H1 (cell line): ENCODE measurements around the gene ZP2. TPM values are rescaled to one million over a fixed set of nuclear protein-coding genes. Genes with fewer than 3 reads are reported as not detected.

ENCODE experiments used
- CTCF ChIA-PET: fragments of 300-600 bp; sonication (Branson Sonifier 250); formaldehyde crosslinking; loops from one replicate; lab custom pipeline; 2021; ENCODE audit not compliant: partially characterized antibody; lab: Charles Lee
- POLR2A ChIA-PET: fragments of 300-600 bp; sonication (Branson Sonifier 250); formaldehyde crosslinking; loops from one replicate; lab custom pipeline; 2021; ENCODE audit warnings: inconsistent platforms; ENCODE audit not compliant: partially characterized antibody; lab: Charles Lee
- DNase-seq, 2 experiments: peaks; one replicate each; pipeline versions ENCODE4 v3.0.0 to v3.0.0-alpha.2; 2010 to 2022; ENCODE audit warnings: low spot score in 2 of 2, low read depth in 1 of 2, mixed read lengths in 1 of 2
- FAIRE-seq: peaks from 2 replicates; lab custom pipeline; 2011; peaks lifted over from hg19 to GRCh38; lab: Jason Lieb, UNC
- H2AFZ ChIP-seq: 2 replicates; pipeline ENCODE4 v1.8.1; 2012; ENCODE audit warnings: low read length, inconsistent platforms
- H2AK5ac ChIP-seq: 2 replicates; pipeline ENCODE4 v1.6.1; 2013; ENCODE audit warnings: low read depth, low read length
- H2BK120ac ChIP-seq: replicated peaks from 2 replicates; pipeline ENCODE3; 2013; ENCODE audit warnings: low read depth, low read length, inconsistent platforms
- H2BK12ac ChIP-seq: 2 replicates; pipeline ENCODE4 v1.6.1; 2013; ENCODE audit warnings: low read depth, low read length
- H2BK15ac ChIP-seq: 2 replicates; pipeline ENCODE4 v1.6.1; 2013; ENCODE audit warnings: low read length
- H2BK20ac ChIP-seq: 2 replicates; pipeline ENCODE4 v1.6.1; 2013; ENCODE audit warnings: low read length
- H2BK5ac ChIP-seq: 2 replicates; pipeline ENCODE4 v1.6.1; 2013; ENCODE audit warnings: low read depth, low read length
- H3K14ac ChIP-seq: 2 replicates; pipeline ENCODE4 v1.6.1; 2013; ENCODE audit warnings: inconsistent platforms; ENCODE audit not compliant: insufficient read length
- H3K18ac ChIP-seq: 2 replicates; pipeline ENCODE4 v1.6.1; 2013; ENCODE audit warnings: low read length; ENCODE audit errors: extremely low read depth
- H3K23ac ChIP-seq: 2 replicates; pipeline ENCODE4 v1.6.1; 2013; ENCODE audit warnings: inconsistent platforms; ENCODE audit not compliant: insufficient read length
- H3K23me2 ChIP-seq: 2 replicates; pipeline ENCODE4 v1.6.1; 2013; ENCODE audit warnings: low read depth, low read length
- H3K27ac ChIP-seq: 2 replicates; pipeline ENCODE4 v1.6.1; 2011; ENCODE audit warnings: low read depth, low read length, inconsistent platforms
- H3K27me3 ChIP-seq, 4 experiments: replicated peaks in 1 of 4; 1 replicate in 1 of 4; 2 replicates in 3 of 4; pipeline versions ENCODE4 v1.6.1 to v1.8.1; 2011 to 2013; ENCODE audit warnings: low read length in 3 of 4, mild to moderate bottlenecking in 3 of 4, inconsistent platforms in 2 of 4, mixed read lengths in 2 of 4, moderate library complexity in 1 of 4; ENCODE audit not compliant: control insufficient read depth in 3 of 4, insufficient read depth in 3 of 4; ENCODE audit errors: extremely low read depth in 1 of 4
- H3K36me3 ChIP-seq, 4 experiments: 2 replicates each; pipeline versions ENCODE4 v1.6.1 to v1.8.1; 2011 to 2013; ENCODE audit warnings: mild to moderate bottlenecking in 4 of 4, low read length in 3 of 4, moderate library complexity in 2 of 4, control low read depth in 1 of 4, inconsistent platforms in 1 of 4; ENCODE audit not compliant: insufficient read depth in 4 of 4, control insufficient read depth in 2 of 4
- H3K4ac ChIP-seq: replicated peaks from 2 replicates; pipeline ENCODE3; 2013; ENCODE audit warnings: low read length, low read depth, mixed read lengths, inconsistent platforms; ENCODE audit not compliant: insufficient read length
- H3K4me1 ChIP-seq, 4 experiments: replicated peaks in 1 of 4; 1 replicate in 1 of 4; 2 replicates in 3 of 4; pipeline versions ENCODE4 v1.6.1 to v1.8.1; 2011 to 2013; ENCODE audit warnings: low read length in 3 of 4, inconsistent platforms in 2 of 4, mixed read lengths in 1 of 4; ENCODE audit not compliant: insufficient read depth in 4 of 4, control insufficient read depth in 3 of 4
- H3K4me2 ChIP-seq, 2 experiments: 2 replicates each; pipeline versions ENCODE4 v1.6.1 to v1.8.1; 2011 to 2013; ENCODE audit warnings: low read depth in 2 of 2, low read length in 2 of 2, control low read depth in 1 of 2, inconsistent platforms in 1 of 2, mild to moderate bottlenecking in 1 of 2; ENCODE audit not compliant: insufficient read depth in 1 of 2
- H3K4me3 ChIP-seq, 4 experiments: fragments of 200-600, 300-600 bp in 1 of 4; sonication (generic), shearing (Covaris generic), sonication (Bioruptor Twin) in 1 of 4; 2 replicates each; pipeline versions ENCODE4 v1.5.1 to v1.8.1; 2011 to 2016; ENCODE audit warnings: low read length in 4 of 4, low read depth in 3 of 4, control low read depth in 2 of 4, inconsistent platforms in 2 of 4, mild to moderate bottlenecking in 2 of 4, mixed read lengths in 1 of 4, moderate library complexity in 1 of 4; ENCODE audit not compliant: insufficient read depth in 2 of 4; ENCODE audit errors: extremely low read depth in 1 of 4
- H3K56ac ChIP-seq: replicated peaks from 2 replicates; pipeline ENCODE3; 2013; ENCODE audit warnings: low read depth, mild to moderate bottlenecking, mixed read lengths, low read length, inconsistent platforms; ENCODE audit not compliant: insufficient read length
- H3K79me1 ChIP-seq: 2 replicates; pipeline ENCODE4 v1.6.1; 2013; ENCODE audit warnings: low read depth, low read length, control low read depth
- H3K79me2 ChIP-seq, 2 experiments: 2 replicates each; pipeline versions ENCODE4 v1.6.1 to v1.8.1; 2012 to 2013; ENCODE audit warnings: low read length in 2 of 2, mild to moderate bottlenecking in 2 of 2, inconsistent platforms in 1 of 2; ENCODE audit not compliant: insufficient read depth in 2 of 2, control insufficient read depth in 1 of 2
- H3K9ac ChIP-seq, 4 experiments: replicated peaks in 1 of 4; 1 replicate in 1 of 4; 2 replicates in 3 of 4; pipeline versions ENCODE4 v1.6.1 to v1.8.1; 2011 to 2013; ENCODE audit warnings: low read depth in 3 of 4, low read length in 3 of 4, control low read depth in 2 of 4, mild to moderate bottlenecking in 2 of 4, moderate library complexity in 2 of 4, inconsistent platforms in 1 of 4; ENCODE audit errors: extremely low read depth in 1 of 4
- H3K9me3 ChIP-seq, 2 experiments: 2 replicates each; pipeline versions ENCODE4 v1.6.1 to v1.8.1; 2012 to 2013; ENCODE audit warnings: mild to moderate bottlenecking in 2 of 2, moderate library complexity in 2 of 2, control low read depth in 1 of 2, inconsistent platforms in 1 of 2, low read depth in 1 of 2, low read length in 1 of 2, mixed read lengths in 1 of 2; ENCODE audit not compliant: insufficient read depth in 2 of 2
- H4K20me1 ChIP-seq, 2 experiments: replicated peaks in 1 of 2; 2 replicates each; pipeline versions ENCODE3 to v1.8.1; 2011 to 2013; ENCODE audit warnings: inconsistent platforms in 2 of 2, low read length in 2 of 2, mild to moderate bottlenecking in 1 of 2; ENCODE audit not compliant: insufficient read depth in 2 of 2, control insufficient read depth in 1 of 2
- H4K5ac ChIP-seq: 2 replicates; pipeline ENCODE4 v1.6.1; 2013; ENCODE audit warnings: low read length, low read depth, mixed read lengths, inconsistent platforms; ENCODE audit not compliant: insufficient read length
- H4K8ac ChIP-seq: 2 replicates; pipeline ENCODE4 v1.8.0; 2013; ENCODE audit warnings: mild to moderate bottlenecking, moderate library complexity, low read length, inconsistent platforms; ENCODE audit not compliant: insufficient read depth; ENCODE audit errors: extremely low read depth
- H4K91ac ChIP-seq: replicated peaks from 2 replicates; pipeline ENCODE3; 2013; ENCODE audit warnings: low read length, mixed read lengths, inconsistent platforms; ENCODE audit not compliant: insufficient read length
- WGBS, 2 experiments: shearing (Covaris generic) in 1 of 2; methylation state at CpG; one replicate each; pipeline versions ENCODE4 v1.1.6 to v1.1.7; 2013 to 2015; ENCODE audit warnings: low lambda C conversion rate in 2 of 2, mixed read lengths in 2 of 2, inconsistent platforms in 1 of 2, low coverage in 1 of 2, missing lambda C conversion rate in 1 of 2; ENCODE audit not compliant: insufficient replicate concordance in 2 of 2, insufficient coverage in 1 of 2, insufficient read length in 1 of 2; ENCODE audit errors: extremely low coverage in 1 of 2, missing lambda C conversion rate in 1 of 2; 5-methylcytosine and 5-hydroxymethylcytosine counted together
- polyA plus RNA-seq, 7 experiments: library from polyadenylated mRNA; depleted of rRNA in 3 of 7; stranded (reverse) in 5 of 7; unstranded in 2 of 7; fragments of >200 nt in 5 of 7; fragments of 200-250 nt in 2 of 7; gene quantifications; 1 replicate in 5 of 7; 2 replicates in 1 of 7; 4 replicates in 1 of 7; pipeline versions ENCODE4 v1.2.1 to v1.2.3, GENCODE V29; 2011 to 2013; ENCODE audit warnings: missing spikeins in 2 of 7, mixed read lengths in 2 of 7
- total RNA-seq: library from RNA; stranded (reverse); fragmentation: NEBNext Ultra II Directional; extraction: Animal tissue kit (Norgen Biotek cat#: 25700); gene quantifications from 2 replicates; pipeline ENCODE4 v1.2.1, GENCODE V29; 2021

The ZP2 gene
- total and polyA plus RNA-seq, 2 of the 8 experiments (the other 6 are each of a cell fraction or from before 2014, with no cell fraction given): not detected

GRCh38 chr16:21239646-21240045 lies 28.3 kb upstream of the ZP2 start:
- Histone ChIP-seq H3K9ac (no peak overlapping the region), H2BK120ac (no peak overlapping the region), H2AFZ (no peak overlapping the region), H3K23ac (no peak overlapping the region), H3K79me1 (no peaks in the 10 kb centered on the region), H3K14ac (no peak overlapping the region), H4K91ac (no peak overlapping the region), H3K27me3 (no peaks in the 10 kb centered on the region), H2BK5ac (no peak overlapping the region), H2BK20ac (no peak overlapping the region), H4K8ac (no peak overlapping the region), H3K23me2 (no peaks in the 10 kb centered on the region), H3K18ac (no peak overlapping the region), H4K20me1 (no peaks in the 10 kb centered on the region), H3K36me3 (no peaks in the 10 kb centered on the region), H3K4me1 (no peaks in the 10 kb centered on the region), H3K56ac (no peak overlapping the region), H3K27ac (no peak overlapping the region), H4K5ac (no peak overlapping the region), H2AK5ac (no peak overlapping the region), H3K9me3 (no peaks in the 10 kb centered on the region), H3K79me2 (no peaks in the 10 kb centered on the region), H2BK15ac (no peak overlapping the region), H2BK12ac (no peak overlapping the region), H3K4ac (no peak overlapping the region), H3K4me2 (no peak overlapping the region), H3K4me3 (no peak overlapping the region)
- 91% methylated on average over 4 of the region's 4 CpGs; no CpG with 5 or more reads in 1 of the 2 experiments for WGBS, 2 experiments
- no peak for FAIRE-seq
- DNase-seq: no peak
- POLR2A ChIA-PET: no interaction called here
- CTCF ChIA-PET: interaction anchor here (1.1 kb wide), 1 partner anchor 51 kb away, joined by 3 read pairs; no protein-coding TSS in a partner anchor
